ENCODE measurements around the gene VASP. TPM values are rescaled to one million over a fixed set of nuclear protein-coding genes. Genes with fewer than 3 reads are reported as not detected.

VASP gene
- total RNA-seq, 1 experiment from 2014 or later: 144 TPM

- TF ChIP-seq, protein P1, sequence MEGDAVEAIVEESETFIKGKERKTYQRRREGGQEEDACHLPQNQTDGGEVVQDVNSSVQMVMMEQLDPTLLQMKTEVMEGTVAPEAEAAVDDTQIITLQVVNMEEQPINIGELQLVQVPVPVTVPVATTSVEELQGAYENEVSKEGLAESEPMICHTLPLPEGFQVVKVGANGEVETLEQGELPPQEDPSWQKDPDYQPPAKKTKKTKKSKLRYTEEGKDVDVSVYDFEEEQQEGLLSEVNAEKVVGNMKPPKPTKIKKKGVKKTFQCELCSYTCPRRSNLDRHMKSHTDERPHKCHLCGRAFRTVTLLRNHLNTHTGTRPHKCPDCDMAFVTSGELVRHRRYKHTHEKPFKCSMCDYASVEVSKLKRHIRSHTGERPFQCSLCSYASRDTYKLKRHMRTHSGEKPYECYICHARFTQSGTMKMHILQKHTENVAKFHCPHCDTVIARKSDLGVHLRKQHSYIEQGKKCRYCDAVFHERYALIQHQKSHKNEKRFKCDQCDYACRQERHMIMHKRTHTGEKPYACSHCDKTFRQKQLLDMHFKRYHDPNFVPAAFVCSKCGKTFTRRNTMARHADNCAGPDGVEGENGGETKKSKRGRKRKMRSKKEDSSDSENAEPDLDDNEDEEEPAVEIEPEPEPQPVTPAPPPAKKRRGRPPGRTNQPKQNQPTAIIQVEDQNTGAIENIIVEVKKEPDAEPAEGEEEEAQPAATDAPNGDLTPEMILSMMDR (IDR thresholded peaks at IDR 0.05): no peak
- TF ChIP-seq PRDM15 (CRISPR knock-in tag; IDR thresholded peaks at IDR 0.05) (no peak), NFE2L1 (CRISPR knock-in tag; IDR thresholded peaks at IDR 0.05) (no peak), NFYB (CRISPR knock-in tag; conservative IDR thresholded peaks at IDR 0.05; ENCODE audit: low read depth) (no peak), CBFB (CRISPR knock-in tag; IDR thresholded peaks at IDR 0.05; ENCODE audit: low read depth) (no peak), ZNF317 (CRISPR knock-in tag; IDR thresholded peaks at IDR 0.05; ENCODE audit: borderline replicate concordance, low read depth) (no peak), ETV6 (CRISPR knock-in tag; IDR thresholded peaks at IDR 0.05) (no peak), RELA (CRISPR knock-in tag; IDR thresholded peaks at IDR 0.05; ENCODE audit: borderline replicate concordance) (no peak), ZNF121 (CRISPR knock-in tag; IDR thresholded peaks at IDR 0.05) (no peak), ZNF232 (CRISPR knock-in tag; IDR thresholded peaks at IDR 0.05) (no peak), CREM (CRISPR knock-in tag; IDR thresholded peaks at IDR 0.05) (no peak)
Observed at GRCh38 chr19:45524575-45525129, 17.4 kb downstream of the VASP start (continued).

- ChIA-PET CTCF (interaction anchor here (0.6 to 8.8 kb wide), 3 partner anchors 17 to 116 kb away, joined by 3 to 92 read pairs (median 10); no protein-coding TSS in a partner anchor), POLR2A (no interaction called here)
- peak; percentile 93 for DNase-seq (ENCODE audit: low spot score)
- Mint-ChIP-seq H3K27me3 (ENCODE audit: low read depth) (peaks cover 21% of the 10 kb centered on the region), H3K27ac (peak overlapping the region; percentile 96), H3K4me3 (no peak overlapping the region), H3K9me3 (peaks cover 2% of the 10 kb centered on the region), H3K4me1 (peaks cover 19% of the 10 kb centered on the region), H3K36me3 (peaks cover 24% of the 10 kb centered on the region)
- ATAC-seq: peak; percentile 46
- peak; percentile 94 for TF ChIP-seq NFYB (CRISPR knock-in tag; conservative IDR thresholded peaks at IDR 0.05; ENCODE audit: low read depth)
- TF ChIP-seq SP1 (CRISPR knock-in tag; conservative IDR thresholded peaks at IDR 0.05): peak; percentile 64; the same call in 1 of the 2 replicates
- TF ChIP-seq ZNF671 (CRISPR knock-in tag; IDR thresholded peaks at IDR 0.05): no peak
Observed at GRCh38 chr19:45526143-45526542, 18.9 kb downstream of the VASP start.

DNA sequence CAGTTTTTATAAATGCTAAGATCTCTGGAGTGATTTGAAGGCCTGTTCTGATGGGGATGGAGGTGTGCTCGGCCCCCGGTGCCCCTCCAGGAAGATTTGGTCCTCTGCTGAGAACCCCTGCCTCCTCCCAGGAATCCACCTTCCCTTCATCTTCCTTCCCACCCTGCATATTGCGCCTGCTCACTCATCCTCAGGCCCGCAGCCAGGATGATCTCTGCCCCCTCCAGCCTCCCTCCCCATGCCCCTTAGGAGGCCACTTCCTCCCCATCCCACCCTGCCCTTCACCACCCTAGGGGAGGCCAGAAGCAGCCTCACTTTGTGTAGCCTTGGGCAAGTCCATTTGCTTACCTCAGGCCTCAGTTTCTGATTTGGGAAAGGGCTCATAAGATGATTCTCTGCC is 19.7 kb downstream of the VASP start:
- Mint-ChIP-seq H3K27me3 (ENCODE audit: low read depth) (peaks cover 30% of the 10 kb centered on the region), H3K4me3 (no peak overlapping the region), H3K9me3 (peaks cover 10% of the 10 kb centered on the region), H3K36me3 (peaks cover 28% of the 10 kb centered on the region), H3K27ac (no peak overlapping the region), H3K4me1 (peaks cover 19% of the 10 kb centered on the region)
- TF ChIP-seq ESRRA (CRISPR knock-in tag; IDR thresholded peaks at IDR 0.05; ENCODE audit: borderline replicate concordance): no peak
- TF ChIP-seq CBFB (CRISPR knock-in tag; IDR thresholded peaks at IDR 0.05; ENCODE audit: low read depth): no peak
- TF ChIP-seq, protein P2, sequence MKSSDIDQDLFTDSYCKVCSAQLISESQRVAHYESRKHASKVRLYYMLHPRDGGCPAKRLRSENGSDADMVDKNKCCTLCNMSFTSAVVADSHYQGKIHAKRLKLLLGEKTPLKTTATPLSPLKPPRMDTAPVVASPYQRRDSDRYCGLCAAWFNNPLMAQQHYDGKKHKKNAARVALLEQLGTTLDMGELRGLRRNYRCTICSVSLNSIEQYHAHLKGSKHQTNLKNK (CRISPR knock-in tag; IDR thresholded peaks at IDR 0.05): no peak
- TF ChIP-seq, protein P3, sequence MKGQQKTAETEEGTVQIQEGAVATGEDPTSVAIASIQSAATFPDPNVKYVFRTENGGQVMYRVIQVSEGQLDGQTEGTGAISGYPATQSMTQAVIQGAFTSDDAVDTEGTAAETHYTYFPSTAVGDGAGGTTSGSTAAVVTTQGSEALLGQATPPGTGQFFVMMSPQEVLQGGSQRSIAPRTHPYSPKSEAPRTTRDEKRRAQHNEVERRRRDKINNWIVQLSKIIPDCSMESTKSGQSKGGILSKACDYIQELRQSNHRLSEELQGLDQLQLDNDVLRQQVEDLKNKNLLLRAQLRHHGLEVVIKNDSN (CRISPR knock-in tag; IDR thresholded peaks at IDR 0.05): no peak
- TF ChIP-seq, protein P1 (IDR thresholded peaks at IDR 0.05): no peak
- no peak for TF ChIP-seq NFYB (CRISPR knock-in tag; conservative IDR thresholded peaks at IDR 0.05; ENCODE audit: low read depth)
- no peak for TF ChIP-seq KAT7 (CRISPR knock-in tag; IDR thresholded peaks at IDR 0.05; ENCODE audit: borderline replicate concordance)
- no peak for TF ChIP-seq ZNF425 (CRISPR knock-in tag; conservative IDR thresholded peaks at IDR 0.05)
- no peak for DNase-seq (ENCODE audit: low spot score)
- CTCF ChIA-PET: interaction anchor here (0.7 to 8.8 kb wide), 12 partner anchors 11 to 117 kb away, joined by 3 to 92 read pairs (median 5); partner anchors contain the start of gene PPM1N
- no peak for ATAC-seq
- POLR2A ChIA-PET: interaction anchor here (0.6 kb wide), 2 partner anchors 32 to 163 kb away, joined by 3 read pairs; no protein-coding TSS in a partner anchor

Data from WTC11 (cell line).